HepG2 (cell line): ENCODE results near the gene AGAP3. TPM values are rescaled to one million over a fixed set of nuclear protein-coding genes. Genes with fewer than 3 reads are reported as not detected.

Experiments
- GATA4 ChIP-seq: sonication (generic); IDR thresholded peaks from 2 replicates; pipeline ENCODE4 v1.6.1; 2016; ENCODE audit warnings: antibody characterized with exemption, low read depth, borderline replicate concordance
- HMG20A ChIP-seq: IDR thresholded peaks from 2 replicates; pipeline ENCODE4 v1.6.1; 2016; ENCODE audit warnings: borderline replicate concordance
- HNF1B ChIP-seq: sonication (generic); formaldehyde crosslinking; IDR thresholded peaks from 2 replicates; pipeline ENCODE4 v1.5.1; 2020; ENCODE audit warnings: mild to moderate bottlenecking, moderate library complexity, missing genetic modification reagents
- KLF12 ChIP-seq: sonication (generic); formaldehyde crosslinking; IDR thresholded peaks from 2 replicates; pipeline ENCODE4 v1.4.0; 2020; ENCODE audit warnings: missing genetic modification reagents, borderline replicate concordance
- KMT2A ChIP-seq: sonication (generic); formaldehyde crosslinking; IDR thresholded peaks from 2 replicates; pipeline ENCODE4 v1.4.0; 2020; ENCODE audit warnings: missing genetic modification reagents
- MED13 ChIP-seq: sonication (generic); formaldehyde crosslinking; IDR thresholded peaks from 2 replicates; pipeline ENCODE4 v1.5.0; 2020; ENCODE audit warnings: missing genetic modification reagents
- MIER3 ChIP-seq: IDR thresholded peaks from 2 replicates; pipeline ENCODE4 v1.6.1; 2016; ENCODE audit warnings: missing compliant biosample characterization, borderline replicate concordance
- NFKB2 ChIP-seq: sonication (generic); formaldehyde crosslinking; IDR thresholded peaks from 2 replicates; pipeline ENCODE4 v1.4.0; 2020; ENCODE audit warnings: missing genetic modification reagents, borderline replicate concordance
- RXRB ChIP-seq: IDR thresholded peaks from 2 replicates; pipeline ENCODE4 v1.6.1; 2016; ENCODE audit warnings: borderline replicate concordance, missing genetic modification reagents, missing compliant biosample characterization
- SP1 ChIP-seq, 2 experiments: fragments of 450-650 bp in 1 of 2; sonication (generic) in 1 of 2; formaldehyde crosslinking in 1 of 2; IDR thresholded peaks; 2 replicates each; pipeline versions ENCODE4 v1.4.0 to v1.6.1; 2016 to 2020; ENCODE audit warnings: missing genetic modification reagents in 1 of 2
- TMF1 ChIP-seq: sonication (generic); formaldehyde crosslinking; IDR thresholded peaks from 2 replicates; pipeline ENCODE4 v1.8.1; 2022; ENCODE audit warnings: low read depth, missing genetic modification reagents
- ZBTB34 ChIP-seq: sonication (generic); formaldehyde crosslinking; IDR thresholded peaks from 2 replicates; pipeline ENCODE4 v1.8.0; 2022; ENCODE audit warnings: mild to moderate bottlenecking, missing genetic modification reagents
- ZFYVE20 ChIP-seq: sonication (generic); formaldehyde crosslinking; IDR thresholded peaks from 2 replicates; pipeline ENCODE4 v1.8.0; 2023; ENCODE audit warnings: low read depth, mild to moderate bottlenecking, moderate library complexity, missing genetic modification reagents, borderline replicate concordance
- ZKSCAN5 ChIP-seq: sonication (generic); formaldehyde crosslinking; IDR thresholded peaks from 2 replicates; pipeline ENCODE4 v1.5.1; 2020; ENCODE audit warnings: mild to moderate bottlenecking, missing genetic modification reagents
- ZNF18 ChIP-seq: sonication (generic); formaldehyde crosslinking; IDR thresholded peaks from 2 replicates; pipeline ENCODE4 v1.8.0; 2022; ENCODE audit warnings: mild to moderate bottlenecking, missing genetic modification reagents; ENCODE audit not compliant: insufficient replicate concordance
- ZNF503 ChIP-seq: sonication (generic); formaldehyde crosslinking; IDR thresholded peaks from 2 replicates; pipeline ENCODE4 v1.4.0; 2020; ENCODE audit warnings: missing genetic modification reagents
- ZNF761 ChIP-seq: sonication (generic); formaldehyde crosslinking; conservative IDR thresholded peaks from 2 replicates; pipeline ENCODE4 v1.4.0; 2020; ENCODE audit warnings: mild to moderate bottlenecking, missing genetic modification reagents
- ZNF770 ChIP-seq: sonication (generic); formaldehyde crosslinking; IDR thresholded peaks from 2 replicates; pipeline ENCODE4 v1.5.0; 2020; ENCODE audit warnings: mild to moderate bottlenecking, missing genetic modification reagents
- polyA plus RNA-seq, 8 experiments: library from polyadenylated mRNA; depleted of rRNA in 3 of 8; stranded (reverse) in 7 of 8; unstranded in 1 of 8; fragments of >200 nt; fragmentation: Illumina TruSeq in 4 of 8; extraction: Trizol in 4 of 8; gene quantifications; 2 replicates each; pipeline versions ENCODE4 v1.2.1 to v1.2.3, GENCODE V29; 2011 to 2016; ENCODE audit warnings: low read depth in 4 of 8, missing spikeins in 1 of 8, mixed read lengths in 1 of 8; ENCODE audit not compliant: insufficient read depth in 1 of 8
- total RNA-seq, 5 experiments: library from RNA; depleted of rRNA; stranded (reverse); fragments of >200 nt; fragmentation: Illumina TruSeq; extraction: Trizol; gene quantifications; 2 replicates each; pipeline ENCODE4 v1.2.3, GENCODE V29; 2016; ENCODE audit warnings: low read depth in 1 of 5

AGAP3 gene
- total and polyA plus RNA-seq, 2 of the 13 experiments (the other 11 are each of a cell fraction or from before 2014, with no cell fraction given), result 31.3 to 61.4 TPM

- peak; percentile 46 for TF ChIP-seq GATA4
- TF ChIP-seq ZNF503 (CRISPR knock-in tag), result no peak
- TF ChIP-seq ZFYVE20 (CRISPR knock-in tag), result no peak
- TF ChIP-seq ZNF18 (CRISPR knock-in tag), result no peak
- TF ChIP-seq KLF12 (CRISPR knock-in tag), result no peak
- TF ChIP-seq HNF1B (CRISPR knock-in tag), result peak; percentile 97
- no peak for TF ChIP-seq RXRB (CRISPR knock-in tag)
- TF ChIP-seq HMG20A, result no peak
- TF ChIP-seq MED13 (CRISPR knock-in tag), result peak; percentile 45; the same call in 1 of the 2 replicates
- no peak; the same call in 1 of the 2 replicates for TF ChIP-seq ZNF770 (CRISPR knock-in tag)
- no peak for TF ChIP-seq ZKSCAN5 (CRISPR knock-in tag)
- no peak for TF ChIP-seq TMF1
- peak; percentile 85; the same call in 1 of the 2 replicates for TF ChIP-seq NFKB2
- TF ChIP-seq SP1 (IDR thresholded peaks at IDR 0.05), result no peak
- peak; percentile 92 for TF ChIP-seq SP1 (CRISPR knock-in tag; IDR thresholded peaks at IDR 0.05)
- TF ChIP-seq MIER3 (CRISPR knock-in tag), result peak; percentile 56; the same call in 1 of the 2 replicates
- peak; percentile 53; the same call in 1 of the 2 replicates for TF ChIP-seq KMT2A (CRISPR knock-in tag)
- TF ChIP-seq ZNF761 (CRISPR knock-in tag), result no peak; the same call in 1 of the 2 replicates
- TF ChIP-seq ZBTB34 (CRISPR knock-in tag), result no peak
These were observed 23.7 kb upstream of the AGAP3 start (continued) for GRCh38 chr7:151062399-151063211.
